Neural cell (in vitro differentiated cells): Measurements from ENCODE around the gene PCBD2.

Experiments used
- CTCF ChIP-seq: fragments of 450-650 bp; IDR thresholded peaks from 2 replicates; pipeline ENCODE4 v1.5.1; 2014; ENCODE audit warnings: antibody characterized with exemption, mild to moderate bottlenecking, moderate library complexity; ENCODE audit not compliant: poor library complexity, severe bottlenecking
- EP300 ChIP-seq: fragments of 450-650 bp; conservative IDR thresholded peaks from 2 replicates; pipeline ENCODE4 v1.6.1; 2014; ENCODE audit warnings: antibody characterized with exemption, mild to moderate bottlenecking, moderate library complexity; ENCODE audit not compliant: poor library complexity, severe bottlenecking
- EZH2 ChIP-seq: fragments of 200-600, 300-800 bp; shearing (Covaris generic), sonication (generic); IDR thresholded peaks from 2 replicates; pipeline ENCODE4 v1.6.1; 2014; ENCODE audit warnings: antibody characterized with exemption, low read length, borderline replicate concordance, mild to moderate bottlenecking; ENCODE audit not compliant: insufficient read depth, poor library complexity, severe bottlenecking
- POLR2AphosphoS5 ChIP-seq: IDR thresholded peaks from 2 replicates; pipeline ENCODE4 v1.6.1; 2012
- RAD21 ChIP-seq: fragments of 450-650 bp; conservative IDR thresholded peaks from 2 replicates; pipeline ENCODE4 v1.6.1; 2014; ENCODE audit warnings: antibody characterized with exemption, mild to moderate bottlenecking, moderate library complexity
- REST ChIP-seq: IDR thresholded peaks from 2 replicates; pipeline ENCODE4 v1.6.1; 2012; ENCODE audit warnings: borderline replicate concordance
- SMC3 ChIP-seq: fragments of 450-650 bp; conservative IDR thresholded peaks from 2 replicates; pipeline ENCODE4 v1.6.1; 2014; ENCODE audit warnings: antibody characterized with exemption, mild to moderate bottlenecking, moderate library complexity; ENCODE audit not compliant: poor library complexity
- TAF1 ChIP-seq: IDR thresholded peaks from 2 replicates; pipeline ENCODE4 v1.6.1; 2012; ENCODE audit warnings: low read depth

DNA sequence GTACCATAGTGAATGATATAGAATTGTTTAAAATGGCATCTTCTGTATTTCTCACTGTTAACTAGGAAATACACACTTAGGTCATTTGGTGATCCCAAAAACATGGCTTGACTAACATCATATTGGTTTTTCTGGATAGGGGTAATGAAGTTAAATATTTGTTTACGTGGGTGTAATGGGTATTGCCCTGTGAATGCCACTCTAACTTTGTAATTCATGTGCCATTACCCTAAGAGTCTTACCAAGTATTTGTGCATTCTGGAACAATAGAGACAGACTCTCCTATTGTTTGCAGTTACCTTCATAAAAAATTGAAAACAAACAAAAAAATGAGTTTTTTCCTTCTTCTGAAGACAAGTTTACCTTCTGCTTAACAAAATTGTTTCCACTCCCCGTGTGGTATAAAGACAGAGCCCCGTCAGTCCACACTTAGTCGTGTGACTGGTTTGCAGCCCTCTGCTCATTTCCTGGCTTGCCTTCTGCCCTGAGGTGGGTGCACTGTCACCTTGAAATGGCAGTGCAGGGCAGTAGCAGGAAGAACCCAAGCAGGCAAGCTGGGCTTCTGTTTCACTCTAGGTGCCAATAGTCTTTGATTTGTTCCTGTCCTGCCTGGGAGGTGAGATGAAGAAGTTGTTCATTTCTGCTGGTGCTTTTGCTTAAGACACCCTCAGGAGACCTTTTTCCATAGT lies 53.1 kb downstream of the PCBD2 start:
- no peak for TF ChIP-seq RAD21
- TF ChIP-seq CTCF: no peak
- no peak for TF ChIP-seq EZH2
- TF ChIP-seq REST: no peak
- TF ChIP-seq EP300: no peak
- TF ChIP-seq POLR2AphosphoS5: no peak
- TF ChIP-seq SMC3: no peak
- TF ChIP-seq TAF1: no peak
